GM18867 (cell line): Measurements from ENCODE around the gene DCPS.
"Not testable (repeated sequence)": the region's sequence is repeated elsewhere in the genome, so short reads cannot be mapped to it uniquely, and the experiment has no call there.

Experiments used
- ATAC-seq: cut with Tn5 transposase; IDR thresholded peaks from one replicate; pipeline ENCODE4 v1.9.1; 2021; ENCODE audit warnings: mild to moderate bottlenecking, moderate library complexity; ENCODE audit not compliant: unreplicated experiment

DCPS gene

GRCh38 chr11:126343051-126343450 is 39.2 kb downstream of the DCPS start:
- ATAC-seq = no peak

GRCh38 chr11:126344141-126345080 is 40.6 kb downstream of the DCPS start:
- no peak for ATAC-seq

GRCh38 chr11:126345283-126345682 is 41.4 kb downstream of the DCPS start:
- no peak for ATAC-seq

GRCh38 chr11:126345759-126346585 is 42.1 kb downstream of the DCPS start:
- no peak for ATAC-seq

- no peak for ATAC-seq
Measured at GRCh38 chr11:126346586-126346940, 42.7 kb downstream of the DCPS start.

- ATAC-seq = not testable (repeated sequence)
Measured at GRCh38 chr11:126346946-126347345, 43.1 kb downstream of the DCPS start.

- no peak for ATAC-seq
Measured at GRCh38 chr11:126347751-126348668, 44.1 kb downstream of the DCPS start.

- no peak for ATAC-seq
Measured at GRCh38 chr11:126348806-126349582, 45.1 kb downstream of the DCPS start.

- ATAC-seq = no peak
Measured at GRCh38 chr11:126350836-126351235, 47.0 kb downstream of the DCPS start.

- ATAC-seq = no peak
Measured at GRCh38 chr11:126352163-126352562, 48.3 kb downstream of the DCPS start.

- ATAC-seq = no peak
Measured at GRCh38 chr11:126352934-126353801, 49.3 kb downstream of the DCPS start.

- ATAC-seq = peak; percentile 35
Measured at GRCh38 chr11:126354631-126355323, 50.9 kb downstream of the DCPS start.

GRCh38 chr11:126355324-126355925 is 51.6 kb downstream of the DCPS start, which contains the start of gene ST3GAL4:
ST3GAL4 (plus strand) TSS chr11:126355686; CDS start chr11:126406156, 50,470 bp downstream.
- peak; percentile 74 for ATAC-seq

- peak; percentile 1 for ATAC-seq
Measured at GRCh38 chr11:126355926-126356897, 52.4 kb downstream of the DCPS start.

GRCh38 chr11:126357055-126357962 is 53.4 kb downstream of the DCPS start:
- ATAC-seq = no peak
